Measurements from ENCODE around the gene GNG7.

- TF ChIP-seq CTCF (IDR thresholded peaks at IDR 0.05; ENCODE audit: extremely low read depth in 1 of 2, insufficient read depth in 1 of 2, low read depth in 1 of 2, low read length in 2 of 2) (no peak), EZH2 (IDR thresholded peaks at IDR 0.05; ENCODE audit: borderline replicate concordance, low read depth, low read length, severe bottlenecking) (no peak), POLR2AphosphoS5 (IDR thresholded peaks at IDR 0.05; ENCODE audit: insufficient read depth, low read depth, low read length) (no peak), POLR2A (IDR thresholded peaks at IDR 0.05; ENCODE audit: low read depth, low read length) (no peak), FOS (IDR thresholded peaks at IDR 0.05; ENCODE audit: borderline replicate concordance, insufficient read depth, low read length) (no peak), MYC (IDR thresholded peaks at IDR 0.05; ENCODE audit: low read depth, low read length) (no peak), GATA2 (IDR thresholded peaks at IDR 0.05; ENCODE audit: insufficient read depth, insufficient read length, low read depth, low read length) (no peak)
- TF ChIP-seq, protein P1, sequence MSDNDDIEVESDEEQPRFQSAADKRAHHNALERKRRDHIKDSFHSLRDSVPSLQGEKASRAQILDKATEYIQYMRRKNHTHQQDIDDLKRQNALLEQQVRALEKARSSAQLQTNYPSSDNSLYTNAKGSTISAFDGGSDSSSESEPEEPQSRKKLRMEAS (IDR thresholded peaks at IDR 0.05; ENCODE audit: insufficient read depth, insufficient read length), result no peak
These were observed 119.2 kb downstream of the GNG7 start for GRCh38 chr19:2582984-2583956.

Measured in endothelial cell of umbilical vein (primary cell).